ENCODE data around the gene RBM12. TPM values are rescaled to one million over a fixed set of nuclear protein-coding genes. Genes with fewer than 3 reads are reported as not detected.
A peak's percentile ranks its signal among the peaks of the same experiment; 100 is the strongest.

Gene RBM12
- total RNA-seq, 1 experiment from 2014 or later = 42.9 TPM

DNA sequence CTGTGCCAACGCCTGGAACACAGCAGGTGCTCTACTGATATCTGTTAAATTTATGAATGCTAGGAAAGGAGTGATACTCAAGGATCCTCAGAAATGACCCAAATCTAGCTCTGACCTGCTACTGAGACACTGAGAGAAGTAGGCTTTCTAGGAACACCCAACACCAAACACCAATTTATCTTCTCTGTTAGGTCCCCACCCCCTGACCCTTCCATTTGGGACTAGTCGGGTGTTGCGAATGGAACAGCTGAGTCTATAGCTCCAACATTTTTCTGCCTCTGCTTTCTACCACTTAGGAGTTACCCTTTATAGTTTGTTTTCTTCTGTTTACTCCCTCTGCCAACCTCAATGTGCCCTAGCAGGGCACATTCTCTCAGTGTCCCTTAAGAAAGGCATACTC lies 24.0 kb downstream of the RBM12 start:
- no peaks in the 10 kb centered on the region for H3K9me3 ChIP-seq
- peaks cover 34% of the 10 kb centered on the region for H3K36me3 ChIP-seq
- no peak for DNase-seq

DNA sequence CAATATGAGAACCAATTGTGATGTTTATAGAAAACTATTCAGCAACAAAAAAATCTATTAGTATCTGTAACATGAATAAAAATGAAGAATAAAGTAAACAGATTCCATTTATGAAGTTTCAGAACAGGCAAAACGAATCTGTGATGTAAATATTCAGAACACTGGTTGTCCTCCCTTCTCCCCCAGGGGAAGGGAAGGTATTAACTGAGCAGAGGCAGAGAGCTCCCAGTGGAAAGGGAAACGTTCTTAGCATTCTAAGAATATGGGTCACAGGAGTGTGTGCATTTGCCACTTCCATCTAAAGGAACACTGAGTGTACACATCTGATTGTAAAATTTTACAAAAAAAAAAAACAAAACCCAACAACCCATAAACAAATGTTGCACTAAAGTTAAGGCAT lies 25.9 kb downstream of the RBM12 start:
- Histone ChIP-seq H3K27me3 (no peaks in the 10 kb centered on the region), H3K4me3 (no peak overlapping the region), H3K36me3 (peaks cover 18% of the 10 kb centered on the region), H3K9me3 (no peaks in the 10 kb centered on the region)
- no peak for DNase-seq

More for the DNA sequence above, 24.0 kb downstream of the RBM12 start:
- Histone ChIP-seq H3K4me3 (no peak overlapping the region), H3K27me3 (no peaks in the 10 kb centered on the region)

DNA sequence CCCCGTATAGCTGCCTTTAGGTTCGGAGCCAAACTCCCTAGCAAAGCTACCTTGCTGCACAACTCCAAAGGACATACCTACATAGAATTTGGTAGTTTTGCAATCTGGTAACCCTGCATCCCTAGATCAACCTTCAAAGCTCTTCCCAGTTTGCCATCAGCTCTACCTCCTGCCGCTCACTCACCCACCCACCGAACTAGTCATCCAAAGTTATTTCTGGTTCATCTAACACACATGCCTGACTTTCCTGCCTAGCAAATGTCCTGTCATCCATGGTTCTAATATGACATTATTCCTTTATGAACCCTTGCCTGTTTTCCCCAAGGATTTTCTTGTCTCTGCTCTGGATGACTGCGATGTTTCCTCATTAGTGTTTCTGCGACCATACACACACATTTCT lies 27.4 kb downstream of the RBM12 start:
- no peak for DNase-seq
- Histone ChIP-seq H3K9me3 (no peaks in the 10 kb centered on the region), H3K27me3 (no peaks in the 10 kb centered on the region), H3K4me3 (no peak overlapping the region), H3K36me3 (peaks cover 28% of the 10 kb centered on the region)

DNA sequence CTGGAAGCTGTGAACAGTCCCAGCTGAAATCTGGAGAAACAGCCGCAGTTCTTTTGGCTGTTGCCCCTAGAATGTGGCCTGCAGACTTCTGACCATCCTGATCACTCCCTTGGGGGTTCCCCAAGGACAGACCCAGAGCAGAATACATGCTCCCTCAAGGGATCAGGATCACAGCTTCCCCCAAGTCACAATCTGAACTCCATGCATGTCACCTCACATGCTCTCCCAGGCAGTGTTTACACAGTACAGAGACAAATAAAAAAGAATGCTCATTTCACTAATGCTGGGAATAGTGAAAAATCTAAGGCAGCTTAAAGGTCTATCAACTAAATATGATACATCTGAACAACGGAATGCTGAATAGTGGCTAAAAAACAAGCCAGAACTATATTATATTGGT lies 28.6 kb downstream of the RBM12 start:
- H3K9me3 ChIP-seq = no peaks in the 10 kb centered on the region
- peaks cover 30% of the 10 kb centered on the region for H3K36me3 ChIP-seq
- no peaks in the 10 kb centered on the region for H3K27me3 ChIP-seq
- no peak overlapping the region for H3K4me3 ChIP-seq
- DNase-seq = no peak

DNA sequence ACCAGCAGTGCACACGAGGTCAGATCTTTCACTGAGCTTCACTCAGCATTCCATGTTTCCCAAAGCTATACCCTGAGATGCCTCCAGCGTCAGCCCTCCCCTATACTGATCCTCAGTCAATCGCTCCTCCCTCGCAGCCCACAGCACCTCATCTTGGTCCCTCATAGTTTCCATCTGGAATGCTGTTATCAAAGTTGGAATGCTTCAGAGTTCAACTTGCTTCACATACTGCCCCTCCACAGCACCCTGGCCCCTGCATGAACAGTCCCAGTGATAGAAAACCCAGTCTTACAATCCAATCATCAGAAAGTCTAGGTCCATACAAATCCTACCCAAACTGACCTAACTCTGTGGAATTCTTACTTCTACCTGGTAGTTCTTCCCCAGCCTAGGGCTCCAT lies 29.0 kb downstream of the RBM12 start:
- Histone ChIP-seq H3K36me3 (peaks cover 34% of the 10 kb centered on the region), H3K27me3 (no peaks in the 10 kb centered on the region), H3K9me3 (no peaks in the 10 kb centered on the region), H3K4me3 (no peak overlapping the region)
- no peak for DNase-seq

DNA sequence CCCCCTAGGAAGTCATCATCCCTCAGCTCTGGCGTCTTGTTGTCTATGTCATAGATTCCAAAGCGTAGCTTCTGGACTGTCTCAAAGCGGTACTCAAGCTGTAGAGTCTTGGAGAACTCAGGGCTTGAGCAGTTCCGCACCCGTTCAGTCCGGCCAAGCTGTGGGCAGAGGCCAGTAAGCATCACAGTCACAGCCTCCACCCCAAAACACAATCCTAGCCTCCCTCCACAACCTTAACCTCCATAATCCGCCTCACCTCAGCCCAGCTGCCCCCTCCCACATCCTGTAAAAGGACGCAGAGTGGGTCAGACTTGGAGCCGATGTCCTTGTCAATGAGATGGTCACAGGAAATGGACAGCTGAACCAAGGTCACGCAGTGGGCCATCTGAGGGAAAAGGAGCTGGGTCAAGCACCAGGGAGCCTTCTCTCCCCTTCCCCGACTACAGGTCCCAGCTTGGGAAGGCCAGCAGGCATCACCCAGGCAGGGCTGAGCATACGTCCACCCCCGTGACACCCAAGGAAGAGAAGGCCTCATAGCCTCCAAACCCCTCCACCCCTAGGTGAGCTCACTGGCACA lies 32.1 kb downstream of the RBM12 start:
- DNase-seq = no peak
- Histone ChIP-seq H3K9me3 (no peaks in the 10 kb centered on the region), H3K27me3 (no peaks in the 10 kb centered on the region), H3K4me3 (no peak overlapping the region), H3K36me3 (peaks cover 58% of the 10 kb centered on the region)

DNA sequence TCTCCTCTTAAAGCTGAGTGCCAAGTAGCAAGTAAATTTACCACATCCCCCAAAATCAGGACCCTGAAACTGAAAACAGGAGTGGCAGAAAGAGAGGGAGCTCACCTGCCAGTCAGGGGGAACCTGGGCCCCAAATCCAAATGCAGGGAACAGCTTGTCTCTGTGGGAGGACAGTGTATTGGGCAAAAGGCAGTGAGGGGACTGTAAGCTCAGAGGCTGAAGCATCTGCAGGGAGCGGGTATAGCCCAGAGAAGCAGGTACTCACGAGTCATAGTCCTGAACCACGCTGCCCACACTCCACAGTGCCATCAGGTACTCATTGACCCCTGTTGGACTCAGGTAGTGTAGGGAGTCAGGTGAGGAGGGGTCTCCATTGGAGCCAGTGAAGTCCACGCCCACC lies 34.1 kb downstream of the RBM12 start:
- H3K27me3 ChIP-seq = no peaks in the 10 kb centered on the region
- no peak overlapping the region for H3K4me3 ChIP-seq
- peaks cover 72% of the 10 kb centered on the region for H3K36me3 ChIP-seq
- H3K9me3 ChIP-seq = no peaks in the 10 kb centered on the region
- no peak for DNase-seq

DNA sequence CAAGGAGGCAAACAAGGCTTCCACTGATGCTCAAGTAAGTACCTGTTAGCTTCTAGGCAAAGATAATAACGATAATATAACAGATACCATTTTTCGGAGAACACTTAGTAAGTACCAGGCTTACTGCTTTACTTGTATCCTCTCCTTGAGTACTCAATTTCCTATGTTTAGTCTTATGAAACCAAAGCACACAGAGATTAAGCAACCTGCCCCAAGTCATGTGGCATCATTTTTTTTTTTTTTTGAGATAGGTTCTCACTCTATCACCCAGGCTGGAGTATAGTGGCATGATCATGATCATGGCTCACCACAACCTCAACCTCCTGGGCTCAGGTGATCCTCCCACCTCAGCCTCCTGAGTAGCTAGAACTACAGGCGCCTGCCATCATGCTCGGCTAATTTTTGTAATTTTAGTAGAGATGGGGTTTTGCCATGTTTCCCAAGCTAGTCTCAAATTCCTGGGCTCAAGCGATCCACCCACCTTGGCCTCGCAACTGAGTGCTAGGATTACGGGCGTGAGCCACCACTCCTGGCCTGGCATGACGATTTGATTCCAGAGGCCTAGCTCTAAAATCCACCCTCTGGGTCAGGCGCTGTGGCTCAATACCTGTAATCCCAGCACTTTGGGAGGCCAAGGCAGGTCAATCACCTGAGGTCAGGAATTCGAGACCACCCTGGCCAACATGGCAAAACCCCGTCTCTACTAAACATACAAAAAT lies 35.1 kb downstream of the RBM12 start:
- no peaks in the 10 kb centered on the region for H3K9me3 ChIP-seq
- H3K27me3 ChIP-seq = no peaks in the 10 kb centered on the region
- no peak overlapping the region for H3K4me3 ChIP-seq
- H3K36me3 ChIP-seq = peaks cover 82% of the 10 kb centered on the region
- DNase-seq = no peak

DNA sequence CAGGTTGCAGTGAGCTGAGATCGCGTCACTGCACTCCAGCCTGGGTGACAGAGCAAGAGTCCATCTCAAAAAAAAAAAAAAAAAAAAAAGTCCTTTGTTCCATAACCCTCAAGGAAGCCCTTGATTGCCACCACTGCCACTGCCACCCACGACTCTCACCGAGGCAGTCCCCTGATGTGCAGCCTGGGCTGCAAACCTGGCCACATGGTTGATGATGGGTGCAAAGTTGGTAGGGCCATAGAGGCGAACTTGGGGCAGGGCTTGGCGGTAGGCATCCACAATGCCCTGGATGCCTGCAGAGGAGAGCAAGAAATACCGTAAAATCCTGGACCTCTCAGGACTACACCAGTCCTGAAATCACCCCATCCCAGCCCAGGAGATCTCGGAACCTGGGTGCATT lies 37.6 kb downstream of the RBM12 start:
- peaks cover 80% of the 10 kb centered on the region for H3K36me3 ChIP-seq
- no peak for DNase-seq

DNA sequence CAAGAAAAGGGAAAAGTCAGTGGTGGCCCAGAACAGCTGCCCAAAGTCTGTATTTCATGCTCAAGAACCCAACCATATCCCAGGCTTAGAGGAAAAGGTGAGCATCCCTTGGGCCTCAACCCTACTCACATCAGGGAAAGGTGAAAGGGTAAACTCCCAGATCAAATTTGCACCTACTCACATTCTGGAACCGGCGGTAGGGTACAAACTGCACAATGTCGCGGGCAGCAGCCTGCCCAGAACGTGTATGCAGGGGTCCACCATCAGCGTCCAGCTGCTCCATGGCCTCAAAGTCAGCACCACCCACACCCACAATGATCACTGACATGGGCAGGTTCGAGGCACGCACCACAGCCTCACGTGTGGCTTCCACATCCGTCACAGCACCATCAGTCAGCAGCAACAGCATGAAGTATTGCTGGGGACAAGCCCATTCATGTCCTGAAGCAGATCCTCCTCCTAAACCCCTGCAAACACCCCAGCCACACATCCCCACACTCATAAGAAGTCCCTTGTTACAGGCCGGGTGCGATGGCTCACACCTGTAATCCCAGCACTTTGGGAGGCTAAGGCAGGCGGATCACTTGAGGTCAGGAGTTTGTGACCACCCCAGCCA lies 38.2 kb downstream of the RBM12 start:
- Histone ChIP-seq H3K36me3 (peaks cover 80% of the 10 kb centered on the region), H3K4me3 (no peak overlapping the region), H3K27me3 (no peaks in the 10 kb centered on the region), H3K9me3 (no peaks in the 10 kb centered on the region)
- DNase-seq = no peak

More for the DNA sequence above, 37.6 kb downstream of the RBM12 start:
- H3K9me3 ChIP-seq = no peaks in the 10 kb centered on the region
- no peak overlapping the region for H3K4me3 ChIP-seq
- no peaks in the 10 kb centered on the region for H3K27me3 ChIP-seq

DNA sequence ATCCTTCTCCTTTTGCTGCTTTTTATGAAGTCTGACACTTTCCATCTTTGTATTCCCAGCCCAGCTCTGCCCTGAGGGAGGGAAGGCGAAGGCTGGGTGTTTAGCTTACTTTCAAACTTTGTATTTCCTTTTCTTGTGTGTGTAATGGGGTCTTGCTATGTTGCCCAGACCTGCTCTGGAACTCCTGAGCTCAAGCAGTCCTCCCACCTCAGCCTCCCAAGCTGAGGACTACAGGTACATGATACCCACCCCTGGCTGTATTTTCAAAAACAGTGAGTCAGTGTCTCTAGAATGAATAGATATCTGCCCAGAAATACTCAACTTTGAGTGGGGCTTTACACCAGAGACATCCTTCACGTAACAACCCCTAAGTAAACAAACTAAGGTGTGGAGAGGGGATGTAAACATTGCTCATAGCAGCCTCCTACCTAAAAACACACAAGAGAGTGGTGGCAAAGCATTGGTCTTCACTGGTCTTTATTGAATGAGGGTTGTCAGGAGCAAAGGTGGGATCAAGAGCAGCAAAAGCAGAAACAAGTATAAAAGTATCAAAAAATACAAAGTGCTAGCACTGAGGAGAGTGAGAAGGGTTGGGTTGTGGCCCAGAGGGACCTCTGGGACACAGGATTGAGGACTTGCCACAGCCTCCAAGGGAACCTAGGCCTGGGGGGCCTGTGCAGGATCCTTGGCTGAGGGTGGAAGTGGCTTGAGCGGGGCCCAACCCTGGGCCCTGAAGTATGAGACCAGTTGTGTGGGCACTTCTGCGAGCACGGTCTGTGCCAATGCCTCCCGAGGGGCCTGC lies 38.9 kb downstream of the RBM12 start:
- Histone ChIP-seq H3K4me3 (no peak overlapping the region), H3K9me3 (no peaks in the 10 kb centered on the region), H3K27me3 (no peaks in the 10 kb centered on the region), H3K36me3 (peaks cover 76% of the 10 kb centered on the region)
- DNase-seq = no peak

DNA sequence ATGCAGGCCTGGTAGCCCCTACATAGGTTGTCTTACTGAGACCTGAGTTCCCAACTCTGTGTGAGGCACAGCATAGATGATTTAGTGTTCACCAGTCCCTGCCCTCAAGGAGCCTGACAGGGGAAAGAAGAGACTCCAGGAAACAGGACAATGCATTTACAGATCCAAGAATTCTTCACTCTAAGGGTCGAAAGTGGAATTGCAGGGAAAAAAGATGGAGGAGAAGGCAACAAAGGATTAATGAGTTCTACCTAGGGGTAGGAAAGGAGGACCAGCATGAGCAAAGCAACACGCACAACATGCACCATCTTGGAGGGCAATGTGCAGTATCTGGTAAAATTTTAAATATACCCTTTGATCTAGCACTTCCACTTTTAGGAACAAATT lies 43.1 kb downstream of the RBM12 start:
- Histone ChIP-seq H3K4me3 (no peak overlapping the region), H3K27me3 (no peaks in the 10 kb centered on the region), H3K9me3 (no peaks in the 10 kb centered on the region), H3K36me3 (peaks cover 42% of the 10 kb centered on the region)
- no peak for DNase-seq

DNA sequence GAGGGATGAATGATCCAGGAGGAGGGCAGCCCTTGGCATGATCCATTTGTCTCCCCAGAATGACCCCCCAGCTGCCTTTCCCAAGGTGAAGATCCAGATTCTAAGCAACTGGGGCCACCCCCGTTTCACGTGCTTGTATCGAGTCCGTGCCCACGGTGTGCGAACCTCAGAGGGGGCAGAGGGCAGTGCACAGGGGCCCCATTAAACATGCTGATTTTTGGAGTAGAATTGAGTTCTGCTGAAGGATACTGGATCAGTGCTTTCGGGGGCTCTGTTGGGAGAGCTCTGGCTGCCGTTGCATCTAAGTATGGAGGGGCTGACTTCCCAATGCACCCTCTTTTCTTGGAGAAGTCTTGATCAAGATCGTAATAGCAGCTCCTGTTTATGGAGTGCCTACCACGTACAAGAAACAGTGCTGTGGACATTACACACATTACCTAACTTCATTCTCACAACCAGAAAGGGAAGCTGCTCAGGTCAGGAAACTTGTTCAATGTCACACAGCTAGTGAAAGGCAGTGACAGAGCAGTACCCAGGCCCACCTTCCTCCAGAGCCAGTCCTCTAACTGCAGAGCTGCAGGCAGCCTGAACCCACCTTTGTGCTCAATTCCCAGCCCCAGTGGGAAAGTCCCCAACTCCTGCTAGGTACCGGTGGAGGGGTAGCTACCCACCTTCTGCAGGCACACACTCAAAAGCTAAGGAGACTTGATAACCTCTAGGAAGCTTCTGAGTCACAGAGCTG lies 43.7 kb downstream of the RBM12 start:
- no peaks in the 10 kb centered on the region for H3K9me3 ChIP-seq

DNA sequence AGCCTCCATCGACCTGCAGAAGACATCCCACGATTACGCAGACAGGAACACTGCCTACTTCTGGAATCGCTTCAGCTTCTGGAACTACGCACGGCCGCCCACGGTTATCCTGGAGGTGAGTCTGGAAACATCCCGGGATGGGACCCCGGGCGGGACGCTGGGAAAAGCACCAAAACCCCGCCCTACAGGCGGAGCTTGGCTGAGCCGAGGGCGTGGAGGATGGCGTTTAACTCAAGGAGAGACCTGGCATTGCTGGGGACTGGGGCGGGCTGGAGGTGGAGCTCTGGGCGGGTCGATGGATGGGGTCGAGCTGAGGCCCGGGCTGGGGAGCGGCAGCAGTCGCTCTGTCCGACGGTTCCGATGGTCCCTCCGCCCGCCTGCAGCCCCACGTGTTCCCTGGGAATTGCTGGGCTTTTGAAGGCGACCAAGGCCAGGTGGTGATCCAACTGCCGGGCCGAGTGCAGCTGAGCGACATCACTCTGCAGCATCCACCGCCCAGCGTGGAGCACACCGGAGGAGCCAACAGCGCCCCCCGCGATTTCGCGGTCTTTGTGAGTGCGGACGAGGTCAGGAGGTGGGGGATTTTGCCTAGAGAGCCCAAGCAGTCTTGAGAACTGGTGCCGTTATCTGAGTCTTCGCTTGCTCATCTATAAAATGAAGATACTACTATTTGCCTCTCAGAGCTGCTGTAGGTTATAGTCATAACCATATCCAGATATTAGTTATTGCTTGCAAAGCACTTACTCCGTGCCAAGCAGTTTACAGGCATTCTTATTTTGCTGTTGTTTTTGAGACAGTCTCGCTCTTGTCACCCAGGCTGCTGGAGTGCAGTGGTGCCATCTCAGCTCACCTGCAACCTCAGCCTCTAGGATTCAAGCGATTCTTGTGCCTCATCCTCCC lies 45.3 kb downstream of the RBM12 start:
- Histone ChIP-seq H3K27me3 (no peaks in the 10 kb centered on the region), H3K36me3 (peaks cover 22% of the 10 kb centered on the region), H3K4me3 (no peak overlapping the region), H3K9me3 (no peaks in the 10 kb centered on the region)
- peak; percentile 68 for DNase-seq

More for the DNA sequence above, 43.7 kb downstream of the RBM12 start:
- H3K4me3 ChIP-seq = no peak overlapping the region
- no peak for DNase-seq
- H3K36me3 ChIP-seq = peaks cover 36% of the 10 kb centered on the region
- no peaks in the 10 kb centered on the region for H3K27me3 ChIP-seq

DNA sequence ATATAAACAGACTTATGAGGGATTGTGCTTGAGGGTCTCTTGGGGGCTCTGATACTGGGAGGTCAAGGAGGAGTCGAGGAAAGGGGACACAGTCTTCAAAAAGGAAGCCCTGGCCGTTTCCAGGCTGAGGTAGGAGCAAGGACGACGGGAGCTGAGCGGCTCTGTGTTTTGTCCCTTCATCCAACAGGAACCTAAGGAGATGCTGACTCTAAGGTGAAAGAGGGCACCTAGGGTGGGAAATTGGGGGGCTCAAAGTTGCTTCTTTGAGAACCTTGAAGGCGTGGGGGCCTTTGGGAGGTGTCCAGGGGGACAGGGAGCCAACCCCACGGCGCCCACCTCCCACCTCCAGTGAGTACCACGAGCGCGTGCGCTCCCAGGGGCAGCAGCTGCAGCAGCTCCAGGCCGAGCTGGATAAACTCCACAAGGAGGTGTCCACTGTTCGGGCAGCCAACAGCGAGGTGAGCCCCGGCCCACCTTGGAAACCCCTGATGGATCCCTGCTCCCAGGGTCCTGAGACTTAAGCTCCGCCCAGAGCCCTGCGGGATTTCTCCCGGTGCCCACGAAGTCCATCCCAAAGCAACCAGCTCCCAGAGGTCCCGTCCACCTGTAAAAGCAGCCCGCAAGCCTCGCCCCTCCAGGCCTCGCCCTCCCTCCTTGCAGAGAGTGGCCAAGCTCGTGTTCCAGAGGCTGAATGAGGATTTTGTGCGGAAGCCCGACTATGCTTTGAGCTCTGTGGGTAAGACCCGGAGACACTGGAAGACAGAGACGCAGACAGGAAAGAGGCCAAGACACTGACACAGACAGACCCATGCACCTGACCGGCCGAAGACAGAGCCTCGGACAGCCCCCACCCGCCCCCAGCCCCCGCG lies 46.2 kb downstream of the RBM12 start:
- H3K4me3 ChIP-seq = no peak overlapping the region
- no peak for DNase-seq
- peaks cover 21% of the 10 kb centered on the region for H3K36me3 ChIP-seq
- H3K9me3 ChIP-seq = no peaks in the 10 kb centered on the region
- no peaks in the 10 kb centered on the region for H3K27me3 ChIP-seq

Measured in MG63 (cell line).